ENCODE results near the gene OR5H2. TPM values are rescaled to one million over a fixed set of nuclear protein-coding genes. Genes with fewer than 3 reads are reported as not detected.

Gene OR5H2
- total RNA-seq, 1 experiment from 2014 or later = not detected

DNA sequence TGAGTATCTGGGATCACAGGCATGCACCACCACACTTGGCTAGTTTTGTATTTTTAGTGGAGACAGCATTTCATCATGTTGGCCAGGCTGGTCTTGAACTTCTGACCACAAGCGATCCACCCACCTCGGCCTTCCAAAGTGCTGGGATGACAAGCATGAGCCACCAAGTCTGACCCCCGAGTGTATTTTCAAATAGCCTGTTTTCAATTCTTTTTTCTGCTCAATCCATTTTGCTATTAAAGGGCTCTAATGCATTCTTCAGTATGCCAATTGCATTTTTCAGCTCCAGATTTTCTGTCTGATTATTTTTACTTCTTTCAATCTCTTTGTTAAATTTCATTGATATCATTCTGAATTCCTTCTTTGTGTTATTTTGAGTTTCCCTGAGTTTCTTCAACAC lies 12.5 kb upstream of the OR5H2 start:
- Histone ChIP-seq H3K9me3 (ENCODE audit: control insufficient read depth, insufficient read depth, low read depth, low read length) (no peaks in the 10 kb centered on the region), H3K4me3 (ENCODE audit: low read depth in 2 of 2, low read length in 2 of 2) (no peak overlapping the region), H3K36me3 (ENCODE audit: control insufficient read depth, insufficient read depth, low read length) (no peaks in the 10 kb centered on the region), H3K27ac (ENCODE audit: low read length) (no peak overlapping the region), H3K4me1 (ENCODE audit: control insufficient read depth, insufficient read depth, low read length) (no peaks in the 10 kb centered on the region), H3K27me3 (ENCODE audit: control insufficient read depth, insufficient read depth, low read length) (no peaks in the 10 kb centered on the region)
- intact Hi-C loops (cut with micrococcal nuclease; ENCODE audit: unreplicated experiment) = loop anchor here (10.0 kb wide), 1 partner anchor 65 kb away; no protein-coding TSS in a partner anchor
- ChIA-PET POLR2A (no interaction called here), CTCF (no interaction called here)
- DNase-seq (ENCODE audit: low read depth, low spot score) = no peak
- no peak for ATAC-seq
- no TSS peak for BruUV-seq (replicated peaks)
- TF ChIP-seq POLR2AphosphoS5 (IDR thresholded peaks at IDR 0.05; ENCODE audit: low read depth, low read length) (no peak), SIN3A (IDR thresholded peaks at IDR 0.05; ENCODE audit: borderline replicate concordance, insufficient read depth, low read depth, low read length) (no peak)
- TF ChIP-seq, protein P1, sequence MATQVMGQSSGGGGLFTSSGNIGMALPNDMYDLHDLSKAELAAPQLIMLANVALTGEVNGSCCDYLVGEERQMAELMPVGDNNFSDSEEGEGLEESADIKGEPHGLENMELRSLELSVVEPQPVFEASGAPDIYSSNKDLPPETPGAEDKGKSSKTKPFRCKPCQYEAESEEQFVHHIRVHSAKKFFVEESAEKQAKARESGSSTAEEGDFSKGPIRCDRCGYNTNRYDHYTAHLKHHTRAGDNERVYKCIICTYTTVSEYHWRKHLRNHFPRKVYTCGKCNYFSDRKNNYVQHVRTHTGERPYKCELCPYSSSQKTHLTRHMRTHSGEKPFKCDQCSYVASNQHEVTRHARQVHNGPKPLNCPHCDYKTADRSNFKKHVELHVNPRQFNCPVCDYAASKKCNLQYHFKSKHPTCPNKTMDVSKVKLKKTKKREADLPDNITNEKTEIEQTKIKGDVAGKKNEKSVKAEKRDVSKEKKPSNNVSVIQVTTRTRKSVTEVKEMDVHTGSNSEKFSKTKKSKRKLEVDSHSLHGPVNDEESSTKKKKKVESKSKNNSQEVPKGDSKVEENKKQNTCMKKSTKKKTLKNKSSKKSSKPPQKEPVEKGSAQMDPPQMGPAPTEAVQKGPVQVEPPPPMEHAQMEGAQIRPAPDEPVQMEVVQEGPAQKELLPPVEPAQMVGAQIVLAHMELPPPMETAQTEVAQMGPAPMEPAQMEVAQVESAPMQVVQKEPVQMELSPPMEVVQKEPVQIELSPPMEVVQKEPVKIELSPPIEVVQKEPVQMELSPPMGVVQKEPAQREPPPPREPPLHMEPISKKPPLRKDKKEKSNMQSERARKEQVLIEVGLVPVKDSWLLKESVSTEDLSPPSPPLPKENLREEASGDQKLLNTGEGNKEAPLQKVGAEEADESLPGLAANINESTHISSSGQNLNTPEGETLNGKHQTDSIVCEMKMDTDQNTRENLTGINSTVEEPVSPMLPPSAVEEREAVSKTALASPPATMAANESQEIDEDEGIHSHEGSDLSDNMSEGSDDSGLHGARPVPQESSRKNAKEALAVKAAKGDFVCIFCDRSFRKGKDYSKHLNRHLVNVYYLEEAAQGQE (IDR thresholded peaks at IDR 0.05; ENCODE audit: insufficient read depth in 1 of 2, low read depth in 2 of 2, low read length in 1 of 2) = no peak
- in situ Hi-C loops (cut with HindIII; ENCODE audit: low pct_unique_long_range_greater_than_20kb, low sequenced_read_pairs) = no loop called here

DNA sequence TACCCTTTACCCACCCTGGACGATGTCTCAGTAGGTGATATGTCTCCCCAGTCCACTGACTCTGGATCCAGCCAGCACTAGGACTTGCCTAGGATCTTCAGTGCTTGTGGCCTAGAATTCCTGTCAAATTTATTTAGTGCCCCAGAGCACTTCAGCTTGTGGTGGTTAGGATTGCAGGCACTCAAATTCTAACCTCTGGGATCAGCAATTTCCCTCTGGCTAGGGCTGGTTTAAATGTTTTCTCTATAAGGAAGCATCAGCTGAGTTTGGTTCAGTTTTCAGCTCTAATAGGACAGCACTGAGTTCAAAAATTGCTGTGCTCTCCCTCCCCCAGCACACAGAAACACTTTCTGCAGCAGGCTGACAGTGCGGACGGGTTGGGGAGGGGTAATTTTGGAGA lies 10.2 kb upstream of the OR5H2 start:
- TF ChIP-seq SIN3A (IDR thresholded peaks at IDR 0.05; ENCODE audit: borderline replicate concordance, insufficient read depth, low read depth, low read length) = no peak
- TF ChIP-seq, protein P1 (IDR thresholded peaks at IDR 0.05; ENCODE audit: insufficient read depth in 1 of 2, low read depth in 2 of 2, low read length in 1 of 2) = no peak
- TF ChIP-seq, protein P2, sequence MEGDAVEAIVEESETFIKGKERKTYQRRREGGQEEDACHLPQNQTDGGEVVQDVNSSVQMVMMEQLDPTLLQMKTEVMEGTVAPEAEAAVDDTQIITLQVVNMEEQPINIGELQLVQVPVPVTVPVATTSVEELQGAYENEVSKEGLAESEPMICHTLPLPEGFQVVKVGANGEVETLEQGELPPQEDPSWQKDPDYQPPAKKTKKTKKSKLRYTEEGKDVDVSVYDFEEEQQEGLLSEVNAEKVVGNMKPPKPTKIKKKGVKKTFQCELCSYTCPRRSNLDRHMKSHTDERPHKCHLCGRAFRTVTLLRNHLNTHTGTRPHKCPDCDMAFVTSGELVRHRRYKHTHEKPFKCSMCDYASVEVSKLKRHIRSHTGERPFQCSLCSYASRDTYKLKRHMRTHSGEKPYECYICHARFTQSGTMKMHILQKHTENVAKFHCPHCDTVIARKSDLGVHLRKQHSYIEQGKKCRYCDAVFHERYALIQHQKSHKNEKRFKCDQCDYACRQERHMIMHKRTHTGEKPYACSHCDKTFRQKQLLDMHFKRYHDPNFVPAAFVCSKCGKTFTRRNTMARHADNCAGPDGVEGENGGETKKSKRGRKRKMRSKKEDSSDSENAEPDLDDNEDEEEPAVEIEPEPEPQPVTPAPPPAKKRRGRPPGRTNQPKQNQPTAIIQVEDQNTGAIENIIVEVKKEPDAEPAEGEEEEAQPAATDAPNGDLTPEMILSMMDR (IDR thresholded peaks at IDR 0.05) = no peak
- no peak for TF ChIP-seq TCF7L2 (IDR thresholded peaks at IDR 0.05; ENCODE audit: low read depth, low read length)
- no peak for TF ChIP-seq POLR2AphosphoS5 (IDR thresholded peaks at IDR 0.05; ENCODE audit: low read depth, low read length)
- intact Hi-C loops (cut with micrococcal nuclease; ENCODE audit: unreplicated experiment) (no loop called here), in situ Hi-C loops (cut with HindIII; ENCODE audit: low pct_unique_long_range_greater_than_20kb, low sequenced_read_pairs) (no loop called here)
- DNase-seq (ENCODE audit: low read depth, low spot score) (no peak), ATAC-seq (no peak)
- ChIA-PET CTCF (no interaction called here), POLR2A (no interaction called here)
- Histone ChIP-seq H3K4me1 (ENCODE audit: control insufficient read depth, insufficient read depth, low read length) (no peaks in the 10 kb centered on the region), H3K27me3 (ENCODE audit: control insufficient read depth, insufficient read depth, low read length) (no peaks in the 10 kb centered on the region), H3K27ac (ENCODE audit: low read length) (no peak overlapping the region), H3K4me3 (ENCODE audit: low read depth in 2 of 2, low read length in 2 of 2) (no peak overlapping the region), H3K36me3 (ENCODE audit: control insufficient read depth, insufficient read depth, low read length) (no peaks in the 10 kb centered on the region), H3K9me3 (ENCODE audit: control insufficient read depth, insufficient read depth, low read depth, low read length) (no peaks in the 10 kb centered on the region)
- BruUV-seq (replicated peaks) = no TSS peak
